Sciatic nerve (tissue), 2 donors: ENCODE measurements around the gene FOXC1. TPM values are rescaled to one million over a fixed set of nuclear protein-coding genes. Genes with fewer than 3 reads are reported as not detected.
A peak's percentile ranks its signal among the peaks of the same experiment; 100 is the strongest.

Experiments used
- ATAC-seq: fragments of 200-7000 bp; cut with Tn5 transposase; one replicate; pipeline ENCODE4 v1.9.1; 2020; ENCODE audit warnings: mild to moderate bottlenecking, moderate library complexity
- DNase-seq: peaks from one replicate; pipeline ENCODE4 v3.0.0-alpha.2; 2020; ENCODE audit warnings: low spot score
- intact Hi-C: fragments of 100-400 bp; cut with DNase I; formaldehyde crosslinking; loops from one replicate; pipeline ENCODE4 v1.14.2; 2022
- total RNA-seq: library from RNA; stranded (reverse); fragmentation: NEBNext Ultra II Directional; extraction: Animal tissue kit (Norgen Biotek cat#: 25700); gene quantifications from one replicate; pipeline ENCODE4 v1.2.1, GENCODE V29; 2021
- donor health status: DM: no; HTN: no; CAD: no.
- donor health status: DM: no; HTN: no; CAD: no.

The FOXC1 gene
- total RNA-seq, 1 donor from 2014 or later = 61.8 TPM

- intact Hi-C loops = no loop called here
- ATAC-seq (peak; percentile 65), DNase-seq (no peak)
Observed at GRCh38 chr6:1617466-1618310, 8.0 kb downstream of the FOXC1 start.

- ATAC-seq = peak; percentile 12
- intact Hi-C loops = no loop called here
Observed at GRCh38 chr6:1618311-1619097, 8.8 kb downstream of the FOXC1 start.

GRCh38 chr6:1619098-1619672 lies 9.5 kb downstream of the FOXC1 start:
- DNase-seq = no peak
- ATAC-seq = no peak
- intact Hi-C loops = no loop called here

More at GRCh38 chr6:1618311-1619097, 8.8 kb downstream of the FOXC1 start:
- no peak for DNase-seq

GRCh38 chr6:1619673-1620503 lies 10.2 kb downstream of the FOXC1 start:
- DNase-seq = peak; percentile 78
- ATAC-seq = peak; percentile 33
- intact Hi-C loops = no loop called here

GRCh38 chr6:1620504-1621069 lies 10.9 kb downstream of the FOXC1 start:
- intact Hi-C loops = no loop called here
- ATAC-seq = no peak
- DNase-seq = no peak

- DNase-seq (no peak), ATAC-seq (no peak)
- intact Hi-C loops = no loop called here
Observed at GRCh38 chr6:1621070-1621701, 11.5 kb downstream of the FOXC1 start.

GRCh38 chr6:1622220-1622850 lies 12.6 kb downstream of the FOXC1 start:
- DNase-seq (no peak), ATAC-seq (peak; percentile 32)
- intact Hi-C loops = no loop called here

GRCh38 chr6:1622851-1623768 lies 13.4 kb downstream of the FOXC1 start:
- intact Hi-C loops = no loop called here
- ATAC-seq (no peak), DNase-seq (no peak)

- ATAC-seq (no peak), DNase-seq (no peak)
- intact Hi-C loops = loop anchor here (2.0 kb wide), 1 partner anchor 13 kb away; no protein-coding TSS in a partner anchor
Observed at GRCh38 chr6:1623769-1624057, 14.0 kb downstream of the FOXC1 start.

GRCh38 chr6:1624058-1624850 lies 14.5 kb downstream of the FOXC1 start:
- ATAC-seq (peak; percentile 33), DNase-seq (no peak)
- intact Hi-C loops = loop anchor here (2.0 kb wide), 1 partner anchor 13 kb away; no protein-coding TSS in a partner anchor

- ATAC-seq (peak; percentile 56), DNase-seq (no peak)
- intact Hi-C loops = loop anchor here (2.0 kb wide), 1 partner anchor 14 kb away; no protein-coding TSS in a partner anchor
Observed at GRCh38 chr6:1624851-1625781, 15.4 kb downstream of the FOXC1 start.

- DNase-seq (no peak), ATAC-seq (peak; percentile 61)
- intact Hi-C loops = loop anchor here (2.0 kb wide), 1 partner anchor 15 kb away; no protein-coding TSS in a partner anchor
Observed at GRCh38 chr6:1625794-1626435, 16.2 kb downstream of the FOXC1 start.

GRCh38 chr6:1626481-1626880 lies 16.8 kb downstream of the FOXC1 start:
- no peak for ATAC-seq
- intact Hi-C loops = no loop called here
- DNase-seq = no peak

- ATAC-seq (no peak), DNase-seq (no peak)
- intact Hi-C loops = no loop called here
Observed at GRCh38 chr6:1627827-1628560, 18.3 kb downstream of the FOXC1 start.
